ENCODE measurements around the gene SNORC.

SNORC gene

DNA sequence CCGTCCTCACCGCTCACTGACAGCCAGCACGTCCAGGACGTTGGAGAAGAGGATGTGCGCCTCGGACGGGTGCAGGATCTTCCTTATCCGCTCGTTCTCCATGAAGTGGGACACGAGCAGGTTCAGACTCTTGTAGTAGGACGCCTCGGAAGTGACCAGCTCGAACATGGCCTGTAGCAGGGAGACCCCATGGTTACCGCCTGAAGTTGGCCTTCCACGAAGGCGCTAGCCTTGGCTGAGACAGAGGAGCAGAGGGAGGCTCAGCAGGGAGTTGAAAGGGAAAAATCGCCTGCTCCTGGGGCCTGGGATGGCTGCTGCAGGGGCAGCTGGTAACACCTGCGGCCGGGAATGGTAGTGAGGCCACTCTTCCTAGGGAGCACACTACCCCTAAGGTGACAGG lies 24.7 kb downstream of the SNORC start:
- Histone ChIP-seq H3K9ac (ENCODE audit: low read length) (no peak overlapping the region), H3F3A (ENCODE audit: insufficient read depth, low read length) (no peaks in the 10 kb centered on the region), H3K4me2 (ENCODE audit: low read length) (no peak overlapping the region), H3K27ac (ENCODE audit: low read depth, low read length, poor library complexity, severe bottlenecking) (no peak overlapping the region), H3K4me3 (ENCODE audit: low read depth, low read length, poor library complexity, severe bottlenecking) (no peak overlapping the region), H3K36me3 (ENCODE audit: insufficient read depth, low read length) (no peaks in the 10 kb centered on the region), H4K20me1 (ENCODE audit: insufficient read depth, low read length) (no peaks in the 10 kb centered on the region), H3K27me3 (ENCODE audit: insufficient read depth, low read length) (peaks cover 8% of the 10 kb centered on the region), H3K9me2 (ENCODE audit: low read depth, low read length) (no peaks in the 10 kb centered on the region), H3K79me2 (ENCODE audit: insufficient read depth, low read length) (no peaks in the 10 kb centered on the region), H3K4me1 (ENCODE audit: insufficient read depth, low read length, severe bottlenecking) (no peaks in the 10 kb centered on the region), H2AFZ (ENCODE audit: low read length) (no peak overlapping the region), H3K9me3 (ENCODE audit: low read length) (no peaks in the 10 kb centered on the region)
- TF ChIP-seq EZH2 (IDR thresholded peaks at IDR 0.05; ENCODE audit: borderline replicate concordance, low read length): no peak
- no peak for TF ChIP-seq CTCF (IDR thresholded peaks at IDR 0.05; ENCODE audit: low read length)

GRCh38 chr2:232896111-232896510 lies 26.0 kb downstream of the SNORC start:
- H3K4me2 ChIP-seq (ENCODE audit: low read length): no peak overlapping the region
- H4K20me1 ChIP-seq (ENCODE audit: insufficient read depth, low read length): no peaks in the 10 kb centered on the region
- H3K9ac ChIP-seq (ENCODE audit: low read length): no peak overlapping the region
- H3K27me3 ChIP-seq (ENCODE audit: insufficient read depth, low read length): peaks cover 8% of the 10 kb centered on the region
- no peaks in the 10 kb centered on the region for H3K4me1 ChIP-seq (ENCODE audit: insufficient read depth, low read length, severe bottlenecking)
- H3F3A ChIP-seq (ENCODE audit: insufficient read depth, low read length): no peaks in the 10 kb centered on the region
- no peak overlapping the region for H2AFZ ChIP-seq (ENCODE audit: low read length)
- no peak overlapping the region for H3K4me3 ChIP-seq (ENCODE audit: low read depth, low read length, poor library complexity, severe bottlenecking)
- H3K79me2 ChIP-seq (ENCODE audit: insufficient read depth, low read length): no peaks in the 10 kb centered on the region
- H3K27ac ChIP-seq (ENCODE audit: low read depth, low read length, poor library complexity, severe bottlenecking): no peak overlapping the region
- no peaks in the 10 kb centered on the region for H3K36me3 ChIP-seq (ENCODE audit: insufficient read depth, low read length)
- no peaks in the 10 kb centered on the region for H3K9me2 ChIP-seq (ENCODE audit: low read depth, low read length)
- no peaks in the 10 kb centered on the region for H3K9me3 ChIP-seq (ENCODE audit: low read length)
- TF ChIP-seq CTCF (IDR thresholded peaks at IDR 0.05; ENCODE audit: low read length) (no peak), EZH2 (IDR thresholded peaks at IDR 0.05; ENCODE audit: borderline replicate concordance, low read length) (no peak)

- Histone ChIP-seq H3K9ac (ENCODE audit: low read length) (no peak overlapping the region), H3K27me3 (ENCODE audit: insufficient read depth, low read length) (peaks cover 8% of the 10 kb centered on the region), H3K4me1 (ENCODE audit: insufficient read depth, low read length, severe bottlenecking) (no peaks in the 10 kb centered on the region), H3K9me3 (ENCODE audit: low read length) (no peaks in the 10 kb centered on the region), H3K4me3 (ENCODE audit: low read depth, low read length, poor library complexity, severe bottlenecking) (no peak overlapping the region), H3K79me2 (ENCODE audit: insufficient read depth, low read length) (no peaks in the 10 kb centered on the region), H4K20me1 (ENCODE audit: insufficient read depth, low read length) (no peaks in the 10 kb centered on the region), H3K4me2 (ENCODE audit: low read length) (no peak overlapping the region), H3K9me2 (ENCODE audit: low read depth, low read length) (no peaks in the 10 kb centered on the region), H2AFZ (ENCODE audit: low read length) (no peak overlapping the region), H3K36me3 (ENCODE audit: insufficient read depth, low read length) (no peaks in the 10 kb centered on the region), H3K27ac (ENCODE audit: low read depth, low read length, poor library complexity, severe bottlenecking) (no peak overlapping the region), H3F3A (ENCODE audit: insufficient read depth, low read length) (no peaks in the 10 kb centered on the region)
- TF ChIP-seq EZH2 (IDR thresholded peaks at IDR 0.05; ENCODE audit: borderline replicate concordance, low read length) (no peak), CTCF (IDR thresholded peaks at IDR 0.05; ENCODE audit: low read length) (no peak)
Measured at GRCh38 chr2:232896720-232897597, 26.9 kb downstream of the SNORC start.
